VCaP (cell line): Measurements from ENCODE around the gene PANK4.

Source experiments
- H3K27ac ChIP-seq: fragments of 450-650 bp; 2 replicates; pipeline ENCODE4 v1.5.1; 2017
- TF ChIP-seq, protein P1 (sequence below): fragments of 450-650 bp; conservative IDR thresholded peaks from 2 replicates; pipeline ENCODE4 v1.5.1; 2017; ENCODE audit warnings: mild to moderate bottlenecking, moderate library complexity

PANK4 gene

DNA sequence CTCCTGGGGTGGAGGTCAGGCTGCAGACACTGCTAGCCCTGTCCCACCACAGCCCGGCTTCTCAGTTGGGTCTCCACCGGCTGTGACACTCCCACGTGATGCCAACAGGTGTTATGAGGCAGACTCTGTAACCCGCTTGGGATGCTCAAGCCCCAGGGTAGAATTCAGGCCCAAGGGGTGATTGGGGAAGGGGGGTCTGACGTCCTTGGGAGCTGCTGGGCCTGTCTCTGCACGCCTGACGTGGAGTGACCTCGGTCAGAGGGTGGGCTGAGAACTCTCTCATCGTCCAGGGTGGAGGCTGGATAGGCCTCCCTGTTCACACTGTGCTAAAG lies 11.4 kb upstream of the PANK4 start:
- H3K27ac ChIP-seq, result no peak overlapping the region
- TF ChIP-seq, protein P1, sequence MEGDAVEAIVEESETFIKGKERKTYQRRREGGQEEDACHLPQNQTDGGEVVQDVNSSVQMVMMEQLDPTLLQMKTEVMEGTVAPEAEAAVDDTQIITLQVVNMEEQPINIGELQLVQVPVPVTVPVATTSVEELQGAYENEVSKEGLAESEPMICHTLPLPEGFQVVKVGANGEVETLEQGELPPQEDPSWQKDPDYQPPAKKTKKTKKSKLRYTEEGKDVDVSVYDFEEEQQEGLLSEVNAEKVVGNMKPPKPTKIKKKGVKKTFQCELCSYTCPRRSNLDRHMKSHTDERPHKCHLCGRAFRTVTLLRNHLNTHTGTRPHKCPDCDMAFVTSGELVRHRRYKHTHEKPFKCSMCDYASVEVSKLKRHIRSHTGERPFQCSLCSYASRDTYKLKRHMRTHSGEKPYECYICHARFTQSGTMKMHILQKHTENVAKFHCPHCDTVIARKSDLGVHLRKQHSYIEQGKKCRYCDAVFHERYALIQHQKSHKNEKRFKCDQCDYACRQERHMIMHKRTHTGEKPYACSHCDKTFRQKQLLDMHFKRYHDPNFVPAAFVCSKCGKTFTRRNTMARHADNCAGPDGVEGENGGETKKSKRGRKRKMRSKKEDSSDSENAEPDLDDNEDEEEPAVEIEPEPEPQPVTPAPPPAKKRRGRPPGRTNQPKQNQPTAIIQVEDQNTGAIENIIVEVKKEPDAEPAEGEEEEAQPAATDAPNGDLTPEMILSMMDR, result no peak

DNA sequence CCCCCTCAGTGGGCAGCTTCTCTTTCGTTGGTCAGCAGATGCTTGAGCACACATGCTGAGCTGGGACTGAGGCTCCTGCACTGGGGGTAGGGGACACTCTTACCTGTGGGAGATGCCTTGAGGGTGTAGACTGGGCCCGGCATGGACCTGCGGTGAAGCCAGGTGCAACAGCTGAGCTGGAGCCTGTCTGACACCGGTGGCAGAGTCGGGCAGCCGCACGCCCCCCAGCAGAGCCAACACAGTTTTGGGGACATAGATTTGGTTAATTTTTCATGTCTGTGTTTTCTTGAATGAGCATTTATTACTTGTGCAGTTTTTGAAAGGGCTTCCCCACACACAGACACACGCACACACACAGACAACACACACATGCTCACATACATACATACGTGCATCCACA lies 9.6 kb upstream of the PANK4 start:
- no peak overlapping the region for H3K27ac ChIP-seq
- TF ChIP-seq, protein P1, result no peak

DNA sequence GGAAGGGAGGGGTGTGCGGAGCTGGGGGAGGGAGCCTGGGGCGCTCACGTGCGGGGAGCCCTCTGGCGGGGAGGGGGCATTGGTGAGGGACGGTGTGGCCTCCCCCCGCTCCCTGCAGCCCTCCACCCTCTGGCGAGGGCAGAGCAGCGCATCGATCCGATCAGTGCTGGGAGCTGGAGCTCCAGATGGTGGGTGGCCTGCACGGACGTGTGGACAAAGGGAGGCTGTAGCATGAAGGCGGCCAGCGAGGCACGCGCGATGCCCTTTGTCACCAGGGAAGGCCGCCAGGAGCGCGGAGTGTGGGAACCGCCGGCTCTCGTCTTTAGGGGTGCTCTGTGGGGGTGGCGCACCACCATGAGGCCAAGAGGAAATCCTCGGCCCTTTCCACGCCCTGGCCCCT lies 9.1 kb upstream of the PANK4 start:
- H3K27ac ChIP-seq, result no peak overlapping the region
- TF ChIP-seq, protein P1, result no peak

DNA sequence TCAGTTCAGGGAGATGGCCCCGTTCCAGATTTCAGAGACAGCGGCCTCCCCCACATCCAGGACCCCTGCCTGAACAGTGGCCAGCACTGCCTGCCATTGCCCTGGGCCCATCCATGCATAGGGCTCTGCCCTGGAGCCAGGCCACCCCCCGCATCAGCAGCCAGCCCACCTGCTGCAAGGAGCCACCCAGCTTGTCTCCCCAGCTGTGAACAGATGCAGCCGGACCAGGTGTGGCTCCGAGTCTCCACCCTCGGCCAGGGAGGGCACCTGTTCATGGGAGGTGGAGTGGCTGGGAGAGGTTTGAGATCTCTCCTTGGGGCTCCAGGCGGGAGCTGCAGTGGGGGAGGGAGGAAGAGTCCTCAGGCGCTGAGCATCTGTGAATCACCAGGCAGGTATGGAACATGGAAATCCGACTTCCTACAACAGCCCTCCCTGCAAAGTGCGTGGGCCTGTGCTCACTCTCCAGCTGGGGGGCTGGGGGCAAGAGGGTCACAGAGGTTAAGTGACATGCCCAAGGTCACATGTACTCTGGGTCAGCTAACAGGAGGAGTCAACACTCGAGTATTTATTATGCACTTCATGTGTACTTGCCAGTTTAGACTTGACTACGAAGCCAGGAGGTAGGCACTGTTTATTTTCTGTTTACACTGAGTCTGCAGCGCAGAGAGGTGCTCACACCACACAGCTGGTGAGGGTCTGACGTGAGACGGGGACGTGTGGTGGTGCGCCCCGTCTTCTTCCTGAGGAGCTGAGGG lies 8.5 kb upstream of the PANK4 start:
- no peak overlapping the region for H3K27ac ChIP-seq
- TF ChIP-seq, protein P1, result no peak

DNA sequence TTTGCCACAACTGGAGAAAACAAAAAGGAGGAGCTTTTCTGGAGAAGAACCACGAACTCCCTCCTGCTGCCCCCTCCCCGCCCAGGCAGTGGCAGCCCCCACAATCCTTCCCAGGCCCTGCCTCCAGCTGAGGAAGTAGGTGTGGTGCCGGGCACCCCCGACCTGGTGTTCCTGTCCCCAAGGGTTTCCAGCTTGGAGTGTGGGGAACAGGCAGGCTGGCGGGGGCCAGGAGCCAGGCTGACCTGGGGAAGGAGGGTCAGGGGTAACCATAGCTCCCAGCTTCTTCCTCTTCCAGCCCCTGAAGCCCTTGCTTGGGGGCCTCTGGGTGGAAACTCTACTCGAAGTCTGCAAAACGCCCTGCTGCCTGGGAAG lies 7.9 kb upstream of the PANK4 start:
- TF ChIP-seq, protein P1, result no peak
- no peak overlapping the region for H3K27ac ChIP-seq

DNA sequence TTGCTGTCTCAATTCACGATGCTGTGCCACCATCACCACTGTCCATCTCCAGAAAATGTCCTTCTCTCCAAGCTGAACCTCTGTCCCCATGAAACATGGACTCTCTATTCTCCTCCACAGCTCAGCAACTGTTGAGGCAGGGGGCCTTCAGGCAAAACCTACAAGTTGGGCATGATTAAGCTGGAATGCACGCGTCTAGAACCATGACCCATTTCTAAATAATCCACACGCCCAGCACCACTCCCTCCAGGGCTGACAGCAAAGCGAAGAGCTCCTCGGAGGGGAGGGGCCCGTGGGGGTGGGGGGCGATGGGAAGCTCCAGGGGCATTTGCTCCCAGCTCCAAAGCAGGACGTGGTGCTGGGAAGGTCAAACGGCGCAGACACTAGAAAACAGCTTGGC lies 7.0 kb upstream of the PANK4 start:
- H3K27ac ChIP-seq, result no peak overlapping the region
- TF ChIP-seq, protein P1, result no peak

DNA sequence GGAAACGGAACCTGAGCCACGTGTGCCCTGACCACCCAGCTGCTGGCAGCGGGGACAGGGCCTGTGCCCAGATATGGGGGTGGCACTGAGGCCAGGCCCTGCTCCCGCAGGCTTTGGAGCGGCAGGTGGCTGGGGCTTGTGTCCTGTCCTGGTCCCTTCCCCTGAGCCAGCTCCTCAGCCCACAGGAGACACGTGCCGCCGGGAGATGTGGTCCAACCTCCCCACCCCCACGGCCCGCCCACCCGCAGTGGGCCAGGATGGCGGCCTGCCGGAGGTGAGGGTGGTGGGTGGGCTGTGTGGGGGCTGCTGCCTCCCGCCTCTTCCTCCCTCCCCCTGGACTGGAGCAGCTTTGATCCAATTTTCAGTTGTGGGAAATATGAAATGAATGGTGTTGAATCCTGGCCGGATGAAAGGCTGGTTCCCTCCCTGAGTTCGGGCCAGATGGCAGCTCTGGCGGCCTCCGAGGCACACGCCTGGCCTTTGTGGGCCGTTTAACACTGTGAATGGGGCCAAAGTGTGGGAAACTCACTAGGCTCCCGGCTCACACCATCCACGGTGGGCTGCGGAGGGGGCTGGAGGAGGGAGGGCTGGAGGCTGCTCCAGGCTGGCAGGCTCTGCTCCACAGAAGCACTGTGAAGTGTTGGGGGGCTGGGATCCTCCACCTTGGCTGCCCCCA lies 6.2 kb upstream of the PANK4 start:
- TF ChIP-seq, protein P1, result no peak
- no peak overlapping the region for H3K27ac ChIP-seq
